ENCODE data around the gene MEG3. TPM values are rescaled to one million over a fixed set of nuclear protein-coding genes. Genes with fewer than 3 reads are reported as not detected.

MEG3 gene
- total RNA-seq: 45.1 and 87.2 TPM in 2 replicates

DNA sequence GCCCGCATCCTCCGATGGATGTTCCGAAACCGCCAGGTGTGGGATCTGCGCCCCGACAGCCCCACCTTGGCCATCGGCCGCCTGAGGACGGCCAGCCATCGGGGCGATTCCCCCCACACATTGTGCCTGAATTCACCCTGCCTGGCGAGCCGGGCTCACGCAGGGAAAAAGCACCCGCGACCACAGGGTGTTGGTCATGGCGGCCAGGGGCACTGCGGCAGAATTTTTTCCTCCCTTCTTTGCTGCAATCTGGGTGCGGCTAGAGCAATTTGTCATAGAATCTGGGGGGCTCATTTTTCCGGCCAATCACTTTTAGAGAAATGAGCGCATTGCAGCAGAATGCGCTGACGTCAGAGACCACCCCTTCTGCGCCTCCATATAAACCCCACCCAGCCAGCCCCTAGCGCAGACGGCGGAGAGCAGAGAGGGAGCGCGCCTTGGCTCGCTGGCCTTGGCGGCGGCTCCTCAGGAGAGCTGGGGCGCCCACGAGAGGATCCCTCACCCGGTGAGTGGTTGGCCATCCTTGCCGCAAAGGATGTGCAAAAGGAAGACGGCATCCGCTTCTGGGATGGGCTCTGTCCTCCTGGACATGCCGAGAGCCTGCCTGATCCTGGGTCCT lies at the start of gene MEG3:
MEG3 (plus strand) TSS at position 406 of the 619 bp plus-strand sequence.

DNA sequence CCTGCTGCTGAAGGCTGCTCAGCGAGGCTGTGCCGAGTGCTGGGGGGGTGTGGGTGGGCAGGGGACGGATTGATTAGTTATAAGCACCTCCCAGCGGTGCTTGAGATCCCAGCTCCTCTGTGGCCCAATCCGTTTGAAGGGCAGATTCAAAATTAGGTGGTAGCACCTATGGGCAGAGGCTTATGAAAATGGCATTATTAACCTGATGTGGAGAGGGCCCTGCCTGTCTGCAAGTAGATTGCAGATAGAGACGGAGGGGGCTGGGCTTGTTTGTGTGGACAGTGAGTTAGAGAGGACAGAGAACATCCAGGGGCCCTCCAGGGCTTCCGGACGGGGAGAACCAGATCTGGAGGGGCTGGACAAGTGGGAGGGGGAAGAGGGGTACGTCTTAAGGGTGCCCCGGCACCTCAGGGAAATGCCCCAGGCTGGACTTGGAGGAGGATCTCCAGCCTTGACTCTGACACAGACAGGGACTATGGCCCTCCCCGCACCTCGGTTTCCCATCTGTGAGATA lies 77.8 kb downstream of the MEG3 start, which contains the start of gene RTL1:
RTL1 (minus strand) TSS at position 51 of the 514 bp plus-strand sequence. CDS start 18,934 bp downstream, outside the sequence.

Other genes with a start within 250 kb of the MEG3 start
- 0.32 and 0.91 TPM in 2 replicates for gene BEGAIN, start 238.7 kb upstream of the MEG3 start, total RNA-seq
- gene DLK1, start 99.2 kb upstream of the MEG3 start, total RNA-seq: not detected in 2 replicates
- not detected in 2 replicates for gene RTL1, start 77.6 kb downstream of the MEG3 start, total RNA-seq